Right ventricle myocardium inferior (tissue), 1 donor: ENCODE results near the gene KLK15. TPM values are rescaled to one million over a fixed set of nuclear protein-coding genes. Genes with fewer than 3 reads are reported as not detected.
"Not testable (repeated sequence)": the region's sequence is repeated elsewhere in the genome, so short reads cannot be mapped to it uniquely, and the experiment has no call there.

Source experiments
- ATAC-seq: fragments of 200-7000 bp; cut with Tn5 transposase; one replicate; pipeline ENCODE4 v1.9.1; 2020; ENCODE audit warnings: mild to moderate bottlenecking, moderate library complexity
- DNase-seq: peaks from one replicate; pipeline ENCODE4 v3.0.0; 2021; ENCODE audit errors: missing footprints
- intact Hi-C: fragments of 100-400 bp; cut with DNase I; formaldehyde crosslinking; loops from one replicate; pipeline ENCODE4 v1.11.0; 2022
- total RNA-seq: library from RNA; stranded (reverse); fragmentation: NEBNext Ultra II Directional; extraction: Animal tissue kit (Norgen Biotek cat#: 25700); gene quantifications from one replicate; pipeline ENCODE4 v1.2.1, GENCODE V29; 2021
- donor health status: DM: no; HTN: yes; CAD: no; lungs with severe emphysema.

The KLK15 gene
- total RNA-seq, 1 donor from 2014 or later, result not detected

DNA sequence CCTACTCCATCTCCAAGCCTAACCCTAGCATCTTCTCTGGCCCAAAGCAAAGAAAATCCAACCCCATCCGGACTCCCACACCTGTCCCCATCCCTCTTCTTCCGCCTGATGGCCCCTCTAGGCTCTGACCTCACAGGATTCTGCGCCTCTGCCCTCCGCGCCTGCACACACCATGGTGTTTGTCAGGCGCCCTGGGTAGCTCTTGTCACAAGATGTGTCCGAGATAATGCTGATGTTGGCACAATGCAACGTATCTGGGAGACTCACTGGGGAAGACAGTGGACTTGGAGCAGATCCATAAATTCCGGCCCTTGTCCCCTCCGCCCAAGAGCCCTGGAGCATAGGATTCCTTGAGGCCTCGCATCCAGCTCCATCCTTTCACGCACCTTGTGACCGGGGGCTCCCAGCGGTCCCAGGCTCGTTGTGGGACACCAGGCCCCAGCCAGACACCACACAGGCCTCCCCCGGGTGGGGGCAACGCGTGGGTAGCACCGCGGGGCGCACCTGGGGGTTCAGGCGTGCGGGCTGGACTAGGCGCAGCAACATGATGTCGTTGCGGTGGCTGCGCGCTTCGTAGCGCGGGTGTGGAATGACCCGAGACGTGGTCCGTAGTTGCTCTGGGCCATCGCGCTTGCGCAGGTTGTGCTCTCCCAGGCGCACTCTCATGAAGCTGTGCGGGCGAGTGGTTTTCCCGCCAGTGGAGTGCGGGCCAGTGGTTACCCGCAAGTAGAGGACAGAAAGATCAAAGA is 6.7 kb downstream of the KLK15 start:
- intact Hi-C loops, result no loop called here
- ATAC-seq (no peak), DNase-seq (no peak)

DNA sequence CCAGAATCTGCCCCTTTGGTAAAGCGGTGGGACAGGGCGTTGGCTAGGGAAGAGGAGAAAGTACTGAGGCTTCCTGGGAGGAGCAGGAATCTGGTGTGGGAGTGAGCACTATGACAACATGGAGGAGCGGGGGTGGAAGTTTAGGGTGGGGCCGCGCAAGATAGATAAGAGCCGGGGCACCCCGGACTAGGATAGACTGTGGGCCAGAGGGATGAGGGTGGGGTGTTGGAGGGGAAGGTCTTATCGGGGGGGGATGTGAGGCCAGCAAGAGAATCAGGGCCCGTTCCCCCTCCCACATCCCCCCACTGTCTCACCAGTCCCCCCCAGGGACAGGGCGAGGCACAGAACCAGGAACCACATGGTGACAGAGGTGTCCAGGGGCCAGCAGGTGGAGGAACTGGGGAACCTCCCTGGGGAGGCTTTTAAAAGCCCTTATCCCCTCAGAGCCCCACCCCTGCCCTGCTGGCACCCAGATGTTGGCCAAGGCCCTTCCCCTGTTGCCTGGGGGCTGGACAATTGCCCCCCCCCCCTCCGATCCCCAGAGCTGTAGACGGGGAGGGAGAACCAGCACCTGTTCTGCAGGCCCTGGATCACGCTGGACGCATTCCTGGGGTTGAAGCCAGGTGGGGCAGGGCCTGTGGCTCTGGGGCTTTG is 9.9 kb downstream of the KLK15 start, which contains the start of gene KLK1:
Gene KLK1 (minus strand): TSS at position 399 of the 654 bp plus-strand sequence. CDS start 39 bp downstream, at position 360.
- no peak for ATAC-seq
- no peak for DNase-seq
- intact Hi-C loops, result no loop called here

GRCh38 chr19:50822661-50823208 is 10.6 kb downstream of the KLK15 start:
- intact Hi-C loops, result no loop called here
- ATAC-seq (no peak), DNase-seq (no peak)

GRCh38 chr19:50821622-50822021 is 11.8 kb downstream of the KLK15 start:
- intact Hi-C loops, result no loop called here
- ATAC-seq, result no peak
- DNase-seq, result no peak

GRCh38 chr19:50821248-50821612 is 12.1 kb downstream of the KLK15 start:
- no peak for ATAC-seq
- intact Hi-C loops, result no loop called here
- no peak for DNase-seq

GRCh38 chr19:50820549-50821247 is 12.7 kb downstream of the KLK15 start:
- DNase-seq, result no peak
- ATAC-seq, result peak; percentile 35
- intact Hi-C loops, result no loop called here

- ATAC-seq, result no peak
- DNase-seq, result no peak
- intact Hi-C loops, result no loop called here
Measured at GRCh38 chr19:50820086-50820485, 13.3 kb downstream of the KLK15 start.

DNA sequence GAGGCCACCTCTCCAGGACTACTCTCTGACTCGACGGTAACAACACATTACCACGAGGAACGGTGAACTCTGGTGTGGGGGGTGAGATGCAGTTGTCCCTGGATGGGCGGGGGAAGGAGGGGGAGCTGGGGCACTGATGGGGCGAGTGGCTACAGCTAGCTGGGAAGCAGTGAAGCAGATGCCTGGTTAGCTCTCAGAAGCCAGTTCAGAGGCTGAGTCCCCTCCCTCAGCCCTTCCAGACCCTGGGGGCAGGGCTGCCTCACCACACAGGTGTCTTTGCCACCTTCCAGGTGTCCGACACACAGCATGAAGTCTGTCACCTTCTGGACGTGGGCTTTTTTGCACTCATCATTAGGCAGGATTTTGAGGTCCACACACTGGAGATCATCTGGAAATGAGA is 13.7 kb downstream of the KLK15 start:
- intact Hi-C loops, result no loop called here
- ATAC-seq, result no peak
- no peak for DNase-seq

DNA sequence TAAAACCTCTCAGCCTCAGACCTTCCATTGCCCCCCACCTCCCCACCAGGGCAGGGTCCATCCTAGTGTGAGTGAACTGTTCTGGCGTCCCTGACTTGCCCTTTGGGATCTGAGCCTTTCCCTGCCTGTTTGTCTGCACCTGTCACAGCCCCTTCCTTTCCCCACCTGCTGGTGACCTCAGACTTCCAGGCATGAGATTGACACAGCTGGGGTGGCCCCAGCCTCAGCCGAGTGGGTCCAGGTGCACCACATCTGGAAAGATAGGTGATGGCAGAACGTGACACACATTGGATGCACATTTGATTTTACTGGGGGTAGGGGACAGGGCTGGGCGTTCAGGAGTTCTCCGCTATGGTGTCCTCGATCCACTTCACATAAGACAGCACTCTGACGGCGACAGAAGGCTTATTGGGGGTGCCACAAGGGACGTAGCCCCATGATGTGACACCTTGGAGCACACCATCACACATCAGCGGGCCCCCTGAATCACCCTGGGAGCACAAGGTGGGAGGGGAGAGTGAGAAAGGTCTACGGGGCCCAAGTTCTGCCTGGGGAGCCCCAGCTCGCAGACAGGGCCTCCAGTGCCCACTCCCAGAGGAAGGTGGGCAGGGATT is 14.4 kb downstream of the KLK15 start:
- no peak for ATAC-seq

GRCh38 chr19:50817941-50818858 is 15.2 kb downstream of the KLK15 start:
- ATAC-seq, result no peak

More for the DNA sequence above, 14.4 kb downstream of the KLK15 start:
- intact Hi-C loops, result no loop called here
- DNase-seq, result no peak

DNA sequence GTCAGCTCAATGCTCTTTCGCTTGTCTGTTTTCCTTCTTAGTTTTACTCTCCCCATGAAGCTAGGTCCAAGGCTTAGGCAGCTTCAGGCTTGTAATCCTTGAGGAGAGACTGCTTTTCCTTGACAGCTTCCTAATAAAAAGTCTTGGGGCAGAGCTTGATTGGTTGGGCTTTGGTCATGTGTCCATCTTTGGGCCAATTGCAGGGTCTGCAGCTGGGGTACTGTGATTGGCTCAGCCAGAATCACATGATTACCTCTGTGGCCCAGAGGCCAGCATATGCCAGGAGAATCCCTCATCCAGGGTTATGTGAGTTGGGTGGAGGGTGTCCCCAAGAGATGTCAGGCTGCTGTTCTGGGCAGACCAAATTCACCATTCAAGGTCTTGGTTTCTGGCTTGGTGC is 17.9 kb downstream of the KLK15 start:
- DNase-seq, result no peak
- no peak for ATAC-seq
- intact Hi-C loops, result no loop called here

More at GRCh38 chr19:50817941-50818858, 15.2 kb downstream of the KLK15 start:
- intact Hi-C loops, result no loop called here
- no peak for DNase-seq

DNA sequence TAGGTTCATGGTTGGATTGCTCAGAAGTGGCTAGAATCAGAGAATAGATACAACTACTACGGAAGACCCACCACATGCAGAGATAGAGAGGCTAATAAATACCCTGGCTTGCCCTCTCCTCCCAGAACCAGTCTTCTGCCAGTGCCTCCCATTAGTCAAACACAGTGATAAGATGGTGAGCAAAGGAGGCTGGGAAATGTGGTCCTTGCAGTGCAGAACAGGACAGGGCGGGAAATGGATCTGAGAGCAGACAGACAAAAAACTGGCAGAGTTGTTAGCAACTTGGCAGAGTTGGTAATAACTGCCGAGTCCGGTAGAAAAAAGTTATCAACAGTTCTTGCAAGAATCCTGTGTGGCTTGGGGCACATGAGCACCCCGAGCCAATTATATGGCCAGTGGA is 18.5 kb downstream of the KLK15 start:
- DNase-seq (no peak), ATAC-seq (no peak)
- intact Hi-C loops, result no loop called here

DNA sequence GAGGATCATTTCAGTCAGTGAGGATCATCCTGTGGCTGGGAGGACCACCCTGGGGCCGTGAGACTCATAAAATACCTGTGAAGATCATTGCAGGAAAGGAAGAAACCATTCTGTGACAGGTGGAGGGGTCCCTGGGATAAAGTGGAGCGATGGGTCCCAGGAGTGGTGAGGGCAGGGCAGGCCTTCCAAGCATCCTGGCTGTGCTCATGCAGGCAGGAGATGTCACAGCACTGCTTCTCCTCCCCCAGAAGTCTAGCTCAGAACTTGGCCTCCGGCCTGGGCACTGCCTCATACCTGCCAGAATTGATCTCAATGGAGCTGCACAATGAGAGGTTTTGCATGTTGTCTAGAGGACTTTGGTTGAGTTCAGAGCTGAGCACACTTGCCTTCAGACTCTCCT is 20.9 kb downstream of the KLK15 start:
- intact Hi-C loops, result no loop called here
- no peak for DNase-seq
- no peak for ATAC-seq

GRCh38 chr19:50811622-50812238 is 21.6 kb downstream of the KLK15 start:
- ATAC-seq, intact Hi-C loops, DNase-seq: not testable (repeated sequence)

- DNase-seq (no peak), ATAC-seq (no peak)
- intact Hi-C loops, result no loop called here
Measured at GRCh38 chr19:50808856-50809255, 24.5 kb downstream of the KLK15 start.

GRCh38 chr19:50804420-50805272 is 28.7 kb downstream of the KLK15 start:
- ATAC-seq (peak; percentile 99), DNase-seq (peak; percentile 99)
- intact Hi-C loops, result loop anchor here (5.0 kb wide), 1 partner anchor 422 kb away; the partner anchor contains the start of gene POLD1
